GM10266 (cell line): ENCODE results near the gene MIA3.

Experiments
- DNase-seq: peaks from one replicate; pipeline ENCODE4 v3.0.0; 2012; ENCODE audit errors: extremely low spot score
- CTCF ChIP-seq: IDR thresholded peaks from 2 replicates; pipeline ENCODE4 v1.5.1; 2012; ENCODE audit warnings: mild to moderate bottlenecking, low read depth; ENCODE audit not compliant: control insufficient read depth, insufficient read depth; ENCODE audit errors: missing control alignments

The MIA3 gene

GRCh38 chr1:222670110-222670509 is 52.2 kb downstream of the MIA3 start:
- no peak for DNase-seq
- TF ChIP-seq CTCF: no peak

- TF ChIP-seq CTCF: no peak
- DNase-seq: no peak
Measured at GRCh38 chr1:222680080-222680479, 62.2 kb downstream of the MIA3 start.

- no peak for DNase-seq
- no peak for TF ChIP-seq CTCF
Measured at GRCh38 chr1:222691016-222691415, 73.1 kb downstream of the MIA3 start.

- no peak for DNase-seq
- no peak for TF ChIP-seq CTCF
Measured at GRCh38 chr1:222694927-222695326, 77.0 kb downstream of the MIA3 start.

- DNase-seq: no peak
- no peak for TF ChIP-seq CTCF
Measured at GRCh38 chr1:222696741-222697140, 78.8 kb downstream of the MIA3 start.

- DNase-seq: no peak
- TF ChIP-seq CTCF: no peak
Measured at GRCh38 chr1:222697203-222697602, 79.3 kb downstream of the MIA3 start.

- no peak for DNase-seq
- no peak for TF ChIP-seq CTCF
Measured at GRCh38 chr1:222697826-222698225, 79.9 kb downstream of the MIA3 start.
